HCT116 (cell line): ENCODE data around the gene MBD5.

Experiments used
- CEBPB ChIP-seq: IDR thresholded peaks from 2 replicates; pipeline ENCODE4 v1.6.1; 2012; ENCODE audit warnings: low read depth
- CTCF ChIP-seq, 3 experiments: fragments of 200-600 bp in 1 of 3; sonication (generic) in 1 of 3; IDR thresholded peaks in 2 of 3; conservative IDR thresholded peaks in 1 of 3; 2 replicates each; pipeline ENCODE4 v1.5.1; 2012 to 2017; ENCODE audit warnings: low read depth in 2 of 3, low read length in 2 of 3, antibody characterized with exemption in 1 of 3, borderline replicate concordance in 1 of 3, control low read depth in 1 of 3, mild to moderate bottlenecking in 1 of 3, mixed read lengths in 1 of 3, mixed run types in 1 of 3, moderate library complexity in 1 of 3; ENCODE audit not compliant: insufficient read depth in 1 of 3
- EZH2phosphoT487 ChIP-seq: fragments of 200-600 bp; IDR thresholded peaks from 2 replicates; pipeline ENCODE4 v1.6.1; 2018; ENCODE audit warnings: antibody characterized with exemption, borderline replicate concordance
- POLR2A ChIP-seq: IDR thresholded peaks from 2 replicates; pipeline ENCODE4 v1.7.0; 2011; ENCODE audit warnings: borderline replicate concordance; ENCODE audit not compliant: insufficient read depth, insufficient read length; ENCODE audit errors: extremely low read depth
- REST ChIP-seq: IDR thresholded peaks from 2 replicates; pipeline ENCODE4 v1.6.1; 2012; ENCODE audit warnings: low read depth

- TF ChIP-seq CEBPB (no peak), POLR2A (no peak), CTCF (IDR thresholded peaks at IDR 0.05 in 2 of 3, conservative IDR thresholded peaks at IDR 0.05 in 1 of 3; ENCODE audit: borderline replicate concordance in 1 of 3, insufficient read depth in 1 of 3, low read depth in 2 of 3, low read length in 2 of 3) (no peak), REST (no peak), EZH2phosphoT487 (no peak)
Observed at GRCh38 chr2:148301362-148301761, 280.5 kb downstream of the MBD5 start.
